ENCODE results near the gene TAF15.
A peak's percentile ranks its signal among the peaks of the same experiment; 100 is the strongest.

The TAF15 gene

GRCh38 chr17:35788477-35789368, 20.6 kb upstream of the TAF15 start:
- no peak for DNase-seq

GRCh38 chr17:35790841-35791240, 18.4 kb upstream of the TAF15 start:
- DNase-seq: no peak

- no peak for DNase-seq
Measured at GRCh38 chr17:35791681-35792350, 17.5 kb upstream of the TAF15 start.

- DNase-seq: no peak
Measured at GRCh38 chr17:35793257-35793656, 16.0 kb upstream of the TAF15 start.

GRCh38 chr17:35795007-35795870, 14.0 kb upstream of the TAF15 start, which contains the start of gene MMP28:
Gene MMP28 (minus strand): TSS chr17:35795641. CDS start chr17:35795377, 264 bp downstream.
- no peak for DNase-seq

GRCh38 chr17:35795871-35796265, 13.4 kb upstream of the TAF15 start:
- no peak for DNase-seq

GRCh38 chr17:35796942-35797341, 12.3 kb upstream of the TAF15 start:
- no peak for DNase-seq

GRCh38 chr17:35797370-35797769, 11.9 kb upstream of the TAF15 start:
- no peak for DNase-seq

- no peak for DNase-seq
Measured at GRCh38 chr17:35797918-35798317, 11.4 kb upstream of the TAF15 start.

- DNase-seq: no peak
Measured at GRCh38 chr17:35799942-35800341, 9.3 kb upstream of the TAF15 start.

- no peak for DNase-seq
Measured at GRCh38 chr17:35801583-35802224, 7.6 kb upstream of the TAF15 start.

GRCh38 chr17:35804658-35805192, 4.6 kb upstream of the TAF15 start:
- DNase-seq: peak; percentile 28

GRCh38 chr17:35807371-35808144, 1.7 kb upstream of the TAF15 start:
- no peak for DNase-seq

GRCh38 chr17:35808240-35808961, 883 bp upstream of the TAF15 start:
- no peak for DNase-seq

GRCh38 chr17:35809855-35810461, 674 bp downstream of the TAF15 start:
- DNase-seq: no peak

GRCh38 chr17:35811759-35812158, 2.5 kb downstream of the TAF15 start:
- DNase-seq: no peak

- no peak for DNase-seq
Measured at GRCh38 chr17:35812456-35812855, 3.2 kb downstream of the TAF15 start.

GRCh38 chr17:35816723-35817122, 7.4 kb downstream of the TAF15 start:
- DNase-seq: no peak

GRCh38 chr17:35817196-35817595, 7.9 kb downstream of the TAF15 start:
- no peak for DNase-seq

- DNase-seq: no peak
Measured at GRCh38 chr17:35819455-35819854, 10.2 kb downstream of the TAF15 start.

All from NCI-H187 treated with DMSO at 0.1 percent for 48 hours (cell line).